Right lobe of liver (tissue), 6 donors: ENCODE results near the gene SUGCT. TPM values are rescaled to one million over a fixed set of nuclear protein-coding genes. Genes with fewer than 3 reads are reported as not detected.

Experiments
- ATAC-seq, 4 donors: fragments of 200-7000 bp; cut with Tn5 transposase; one replicate each; pipeline ENCODE4 v1.9.1; 2020; ENCODE audit warnings: mild to moderate bottlenecking in 4 of 4, moderate library complexity in 4 of 4
- DNase-seq, 3 donors: peaks; one replicate each; pipeline ENCODE4 v3.0.0-alpha.2; 2020
- H3K27ac ChIP-seq, 3 donors: fragments of 200-600 bp; one replicate each; pipeline ENCODE4 v1.8.0; 2022
- H3K27me3 ChIP-seq, 2 donors: fragments of 200-600 bp; one replicate each; pipeline ENCODE4 v1.8.0; 2022
- H3K36me3 ChIP-seq, 4 donors: fragments of 200-600 bp; sonication (generic) in 1 of 4; one replicate each; pipeline versions ENCODE4 v1.5.1 to v1.8.0; 2017 to 2022; ENCODE audit warnings: control low read depth in 1 of 4
- H3K4me1 ChIP-seq, 4 donors: fragments of 200-600 bp; sonication (generic) in 1 of 4; one replicate each; pipeline versions ENCODE4 v1.5.1 to v1.8.0; 2017 to 2022; ENCODE audit warnings: control low read depth in 1 of 4
- H3K4me3 ChIP-seq, 3 donors: fragments of 200-600 bp; one replicate each; pipeline ENCODE4 v1.8.0; 2022
- H3K9me3 ChIP-seq, 4 donors: fragments of 200-600 bp; sonication (generic) in 1 of 4; one replicate each; pipeline versions ENCODE4 v1.5.1 to v1.8.0; 2017 to 2022; ENCODE audit warnings: control low read depth in 1 of 4
- CTCF ChIP-seq, 4 donors: fragments of 200-600 bp in 3 of 4; fragments of 450-650 bp in 1 of 4; IDR thresholded peaks; one replicate each; pipeline versions ENCODE4 v1.5.1 to v1.8.0; 2016 to 2022; ENCODE audit warnings: antibody characterized with exemption in 4 of 4, mild to moderate bottlenecking in 2 of 4
- POLR2A ChIP-seq: fragments of 450-650 bp; IDR thresholded peaks from one replicate; pipeline ENCODE4 v1.6.1; 2017; ENCODE audit warnings: antibody characterized with exemption, mild to moderate bottlenecking
- WGBS: methylation state at CpG from one replicate; pipeline ENCODE4 v1.1.6; 2018; ENCODE audit warnings: low coverage, low lambda C conversion rate; ENCODE audit not compliant: insufficient coverage; ENCODE audit errors: missing lambda C conversion rate; 5-methylcytosine and 5-hydroxymethylcytosine counted together
- intact Hi-C, 2 donors: fragments of 100-400 bp; cut with DNase I; formaldehyde crosslinking; loops; one replicate each; pipeline versions ENCODE4 v1.11.2 to v1.14.1; 2022
- total RNA-seq, 6 experiments: library from RNA; depleted of rRNA in 2 of 6; stranded (reverse); fragments of >200 nt in 2 of 6; fragmentation: NEBNext Ultra II Directional in 3 of 6; extraction: Animal tissue kit (Norgen Biotek cat#: 25700) in 3 of 6; gene quantifications; one replicate each; pipeline versions ENCODE4 v1.1.0 to v1.2.4, GENCODE V29; 2016 to 2023
- donor health status: DM: no; HTN: yes; CAD: no.
- donor health status: DM: no; HTN: no; CAD: no.
- donor health status: DM: no; HTN: no; CAD: no.
- donor health status: DM: no; HTN: yes; CAD: no.
- donor health status: DM: no; HTN: yes; CAD: no.

The SUGCT gene
- total RNA-seq, 6 experiments from 2014 or later, result 10.1 to 21.0 (median 14.2) TPM

GRCh38 chr7:40885503-40885902 lies 750.7 kb downstream of the SUGCT start:
- ATAC-seq (no peak), DNase-seq (no peak)
- WGBS, result 48% methylated on average over 2 of the region's 2 CpGs
- Histone ChIP-seq H3K36me3 (no peaks in the 10 kb centered on the region), H3K9me3 (no peaks in the 10 kb centered on the region), H3K4me3 (no peak overlapping the region), H3K27ac (no peak overlapping the region), H3K27me3 (no peaks in the 10 kb centered on the region), H3K4me1 (no peaks in the 10 kb centered on the region)
- intact Hi-C loops, result no loop called here
- no peak for TF ChIP-seq POLR2A
- no peak for TF ChIP-seq CTCF (IDR thresholded peaks at IDR 0.05)

GRCh38 chr7:40887099-40887498 lies 752.3 kb downstream of the SUGCT start:
- DNase-seq (no peak), ATAC-seq (no peak)
- no peak overlapping the region for H3K27ac ChIP-seq
- H3K4me1 ChIP-seq, result no peaks in the 10 kb centered on the region
- H3K9me3 ChIP-seq, result no peaks in the 10 kb centered on the region
- no peaks in the 10 kb centered on the region for H3K27me3 ChIP-seq
- H3K4me3 ChIP-seq, result no peak overlapping the region
- no peaks in the 10 kb centered on the region for H3K36me3 ChIP-seq
- intact Hi-C loops, result no loop called here
- TF ChIP-seq CTCF (IDR thresholded peaks at IDR 0.05) (no peak), POLR2A (no peak)

- H3K4me1 ChIP-seq, result no peaks in the 10 kb centered on the region
Observed at GRCh38 chr7:40888499-40888898, 753.7 kb downstream of the SUGCT start.

GRCh38 chr7:40889099-40889498 lies 754.3 kb downstream of the SUGCT start:
- no peaks in the 10 kb centered on the region for H3K36me3 ChIP-seq
- TF ChIP-seq POLR2A (no peak), CTCF (IDR thresholded peaks at IDR 0.05) (no peak)
- no peak overlapping the region for H3K27ac ChIP-seq
- H3K4me1 ChIP-seq, result no peaks in the 10 kb centered on the region
- no peak overlapping the region for H3K4me3 ChIP-seq
- H3K9me3 ChIP-seq, result no peaks in the 10 kb centered on the region
- 91% methylated on average over 4 of the region's 4 CpGs for WGBS
- H3K27me3 ChIP-seq, result no peaks in the 10 kb centered on the region
- intact Hi-C loops, result no loop called here
- DNase-seq, result no peak
- no peak for ATAC-seq

More at GRCh38 chr7:40888499-40888898, 753.7 kb downstream of the SUGCT start:
- no peaks in the 10 kb centered on the region for H3K36me3 ChIP-seq
- DNase-seq, result no peak
- no CpG with 5 or more reads among the region's 1 CpG for WGBS
- intact Hi-C loops, result no loop called here
- no peak overlapping the region for H3K4me3 ChIP-seq
- H3K27me3 ChIP-seq, result no peaks in the 10 kb centered on the region
- ATAC-seq, result no peak
- no peaks in the 10 kb centered on the region for H3K9me3 ChIP-seq
- TF ChIP-seq POLR2A (no peak), CTCF (IDR thresholded peaks at IDR 0.05) (no peak)
- no peak overlapping the region for H3K27ac ChIP-seq

- H3K36me3 ChIP-seq, result no peaks in the 10 kb centered on the region
- no peak overlapping the region for H3K27ac ChIP-seq
- DNase-seq (no peak), ATAC-seq (no peak)
- 55% methylated on average over 2 of the region's 2 CpGs for WGBS
- no peaks in the 10 kb centered on the region for H3K27me3 ChIP-seq
- no peak for TF ChIP-seq CTCF (IDR thresholded peaks at IDR 0.05)
- TF ChIP-seq POLR2A, result no peak
- H3K4me1 ChIP-seq, result no peaks in the 10 kb centered on the region
- no peaks in the 10 kb centered on the region for H3K9me3 ChIP-seq
- H3K4me3 ChIP-seq, result no peak overlapping the region
- intact Hi-C loops, result no loop called here
Observed at GRCh38 chr7:40889539-40889938, 754.7 kb downstream of the SUGCT start.
